Gastroesophageal sphincter (tissue), 3 donors: ENCODE results near the gene PSMB7.

ENCODE experiments used
- CTCF ChIP-seq, 4 experiments: fragments of 200-600 bp in 2 of 4; fragments of 450-650 bp in 2 of 4; sonication (generic) in 1 of 4; IDR thresholded peaks; one replicate each; pipeline ENCODE4 v1.5.1; 2017 to 2019; ENCODE audit warnings: antibody characterized with exemption in 4 of 4, mild to moderate bottlenecking in 2 of 4, moderate library complexity in 2 of 4
- POLR2AphosphoS5 ChIP-seq: sonication (generic); formaldehyde crosslinking; IDR thresholded peaks from one replicate; pipeline ENCODE4 v1.6.1; 2017; ENCODE audit warnings: antibody characterized with exemption

GRCh38 chr9:124385623-124386022 is 29.6 kb downstream of the PSMB7 start:
- no peak for TF ChIP-seq CTCF (IDR thresholded peaks at IDR 0.05)
- TF ChIP-seq POLR2AphosphoS5, result no peak
